GM13977 (cell line): ENCODE measurements around the gene GAST.

ENCODE experiments used
- DNase-seq: peaks from one replicate; pipeline ENCODE4 v3.0.0; 2012; ENCODE audit warnings: low spot score
- CTCF ChIP-seq: IDR thresholded peaks from 2 replicates; pipeline ENCODE4 v1.5.1; 2012; ENCODE audit warnings: mild to moderate bottlenecking, control low read depth; ENCODE audit not compliant: insufficient read depth; ENCODE audit errors: extremely low read depth, missing control alignments
- in situ Hi-C: fragments of 300-500 bp; cut with MboI; formaldehyde crosslinking; loops from one replicate; pipeline ENCODE4 v1.12.0; 2022; ENCODE audit warnings: low sequenced_read_pairs, low pct_unique_long_range_greater_than_20kb, mixed read lengths, inconsistent platforms; ENCODE audit not compliant: unreplicated experiment

Gene GAST

GRCh38 chr17:41754066-41754465 is 41.9 kb downstream of the GAST start:
- DNase-seq, result no peak
- no peak for TF ChIP-seq CTCF
- in situ Hi-C loops, result no loop called here

GRCh38 chr17:41758601-41759000 is 46.5 kb downstream of the GAST start:
- in situ Hi-C loops, result no loop called here
- TF ChIP-seq CTCF, result no peak
- DNase-seq, result no peak

GRCh38 chr17:41760878-41761277 is 48.7 kb downstream of the GAST start:
- in situ Hi-C loops, result no loop called here
- TF ChIP-seq CTCF, result no peak

GRCh38 chr17:41762391-41762790 is 50.3 kb downstream of the GAST start:
- in situ Hi-C loops, result no loop called here
- no peak for TF ChIP-seq CTCF

More at GRCh38 chr17:41760878-41761277, 48.7 kb downstream of the GAST start:
- DNase-seq, result no peak

GRCh38 chr17:41762841-41763240 is 50.7 kb downstream of the GAST start:
- DNase-seq, result no peak
- in situ Hi-C loops, result no loop called here
- no peak for TF ChIP-seq CTCF

More at GRCh38 chr17:41762391-41762790, 50.3 kb downstream of the GAST start:
- DNase-seq, result no peak

GRCh38 chr17:41763327-41763726 is 51.2 kb downstream of the GAST start:
- in situ Hi-C loops, result no loop called here
- TF ChIP-seq CTCF, result no peak
- no peak for DNase-seq
